ENCODE data around the gene MYD88. TPM values are rescaled to one million over a fixed set of nuclear protein-coding genes. Genes with fewer than 3 reads are reported as not detected.

MYD88 gene
- total and polyA plus RNA-seq, 4 donors, result 15.4 to 60.3 (median 44.1) TPM

GRCh38 chr3:38136777-38137614 is 1.5 kb upstream of the MYD88 start, which contains the start of gene ACAA1 (continued):
- TF ChIP-seq, protein P1, sequence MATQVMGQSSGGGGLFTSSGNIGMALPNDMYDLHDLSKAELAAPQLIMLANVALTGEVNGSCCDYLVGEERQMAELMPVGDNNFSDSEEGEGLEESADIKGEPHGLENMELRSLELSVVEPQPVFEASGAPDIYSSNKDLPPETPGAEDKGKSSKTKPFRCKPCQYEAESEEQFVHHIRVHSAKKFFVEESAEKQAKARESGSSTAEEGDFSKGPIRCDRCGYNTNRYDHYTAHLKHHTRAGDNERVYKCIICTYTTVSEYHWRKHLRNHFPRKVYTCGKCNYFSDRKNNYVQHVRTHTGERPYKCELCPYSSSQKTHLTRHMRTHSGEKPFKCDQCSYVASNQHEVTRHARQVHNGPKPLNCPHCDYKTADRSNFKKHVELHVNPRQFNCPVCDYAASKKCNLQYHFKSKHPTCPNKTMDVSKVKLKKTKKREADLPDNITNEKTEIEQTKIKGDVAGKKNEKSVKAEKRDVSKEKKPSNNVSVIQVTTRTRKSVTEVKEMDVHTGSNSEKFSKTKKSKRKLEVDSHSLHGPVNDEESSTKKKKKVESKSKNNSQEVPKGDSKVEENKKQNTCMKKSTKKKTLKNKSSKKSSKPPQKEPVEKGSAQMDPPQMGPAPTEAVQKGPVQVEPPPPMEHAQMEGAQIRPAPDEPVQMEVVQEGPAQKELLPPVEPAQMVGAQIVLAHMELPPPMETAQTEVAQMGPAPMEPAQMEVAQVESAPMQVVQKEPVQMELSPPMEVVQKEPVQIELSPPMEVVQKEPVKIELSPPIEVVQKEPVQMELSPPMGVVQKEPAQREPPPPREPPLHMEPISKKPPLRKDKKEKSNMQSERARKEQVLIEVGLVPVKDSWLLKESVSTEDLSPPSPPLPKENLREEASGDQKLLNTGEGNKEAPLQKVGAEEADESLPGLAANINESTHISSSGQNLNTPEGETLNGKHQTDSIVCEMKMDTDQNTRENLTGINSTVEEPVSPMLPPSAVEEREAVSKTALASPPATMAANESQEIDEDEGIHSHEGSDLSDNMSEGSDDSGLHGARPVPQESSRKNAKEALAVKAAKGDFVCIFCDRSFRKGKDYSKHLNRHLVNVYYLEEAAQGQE (IDR thresholded peaks at IDR 0.05), result peak; percentile 95
- TF ChIP-seq RXRA (IDR thresholded peaks at IDR 0.05) (peak; percentile 61 to 73), ATF3 (IDR thresholded peaks at IDR 0.05) (peak; percentile 48), RAD21 (IDR thresholded peaks at IDR 0.05) (peak; percentile 55 to 60), TAF1 (conservative IDR thresholded peaks at IDR 0.05) (peak; percentile 87), NR2F2 (IDR thresholded peaks at IDR 0.05) (peak; percentile 77), SP1 (IDR thresholded peaks at IDR 0.05) (peak; percentile 98), YY1 (IDR thresholded peaks at IDR 0.05) (peak; percentile 90)

DNA sequence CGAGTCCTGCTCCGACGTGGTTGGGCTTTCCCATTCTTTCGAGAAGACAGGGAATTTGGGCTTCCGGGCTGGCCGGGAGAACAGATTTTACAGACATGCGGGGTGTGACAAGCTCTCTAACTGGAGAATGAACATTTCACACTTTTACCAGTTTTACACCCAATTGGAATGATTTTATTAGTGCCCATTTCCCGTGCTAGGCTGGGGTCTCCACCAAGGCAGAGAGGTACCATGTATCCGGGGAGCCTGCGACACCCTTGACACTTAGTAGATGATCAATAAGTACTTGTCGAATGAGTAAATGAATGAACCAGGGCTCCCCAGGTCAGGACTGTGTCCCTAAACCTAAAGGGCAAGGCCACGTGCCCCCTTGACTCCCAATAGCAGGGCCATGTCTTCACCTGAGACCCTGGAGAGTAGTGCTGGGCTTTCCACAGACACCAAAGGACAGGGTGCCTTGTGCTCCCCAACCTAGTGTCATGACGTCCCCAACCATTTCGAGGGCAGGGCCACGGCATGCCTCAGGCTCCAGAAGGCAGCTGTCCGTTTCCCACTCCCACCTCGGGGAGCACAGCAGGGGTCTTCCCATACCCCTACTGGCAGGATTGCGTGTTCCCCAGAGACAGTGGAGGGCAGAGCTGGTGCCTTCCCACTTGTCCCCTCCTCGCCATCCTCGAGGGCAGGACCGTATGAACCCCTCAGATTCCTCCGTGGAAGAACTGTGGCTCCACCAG is 679 bp upstream of the MYD88 start:
- H3K4me3 ChIP-seq (ENCODE audit: low read depth in 1 of 3, low read length in 3 of 3), result peak overlapping the region; percentile 78 to 96 (median 83)
- peaks cover 0 to 23% (median 21%) of the 10 kb centered on the region in 4 donors for H3K36me3 ChIP-seq (ENCODE audit: control insufficient read depth in 4 of 4, insufficient read depth in 3 of 4, low read depth in 1 of 4, low read length in 3 of 4)
- peak overlapping the region; percentile 88 to 96 for H3K27ac ChIP-seq (ENCODE audit: low read depth in 1 of 2, low read length in 2 of 2)
- TF ChIP-seq RAD21 (IDR thresholded peaks at IDR 0.05) (no peak), GABPA (IDR thresholded peaks at IDR 0.05 in 1 of 2, conservative IDR thresholded peaks at IDR 0.05 in 1 of 2) (peak in 1 of 2 donors; percentile 40), NR2F2 (IDR thresholded peaks at IDR 0.05) (peak; percentile 28), HNF4G (IDR thresholded peaks at IDR 0.05) (no peak), RXRA (IDR thresholded peaks at IDR 0.05) (no peak), SP1 (IDR thresholded peaks at IDR 0.05) (no peak), FOXA2 (IDR thresholded peaks at IDR 0.05) (no peak), ZBTB33 (IDR thresholded peaks at IDR 0.05) (no peak), ATF3 (IDR thresholded peaks at IDR 0.05) (no peak), FOXA1 (IDR thresholded peaks at IDR 0.05) (no peak), JUND (IDR thresholded peaks at IDR 0.05) (no peak)
- TF ChIP-seq, protein P1 (IDR thresholded peaks at IDR 0.05), result no peak
- TF ChIP-seq, protein P2, sequence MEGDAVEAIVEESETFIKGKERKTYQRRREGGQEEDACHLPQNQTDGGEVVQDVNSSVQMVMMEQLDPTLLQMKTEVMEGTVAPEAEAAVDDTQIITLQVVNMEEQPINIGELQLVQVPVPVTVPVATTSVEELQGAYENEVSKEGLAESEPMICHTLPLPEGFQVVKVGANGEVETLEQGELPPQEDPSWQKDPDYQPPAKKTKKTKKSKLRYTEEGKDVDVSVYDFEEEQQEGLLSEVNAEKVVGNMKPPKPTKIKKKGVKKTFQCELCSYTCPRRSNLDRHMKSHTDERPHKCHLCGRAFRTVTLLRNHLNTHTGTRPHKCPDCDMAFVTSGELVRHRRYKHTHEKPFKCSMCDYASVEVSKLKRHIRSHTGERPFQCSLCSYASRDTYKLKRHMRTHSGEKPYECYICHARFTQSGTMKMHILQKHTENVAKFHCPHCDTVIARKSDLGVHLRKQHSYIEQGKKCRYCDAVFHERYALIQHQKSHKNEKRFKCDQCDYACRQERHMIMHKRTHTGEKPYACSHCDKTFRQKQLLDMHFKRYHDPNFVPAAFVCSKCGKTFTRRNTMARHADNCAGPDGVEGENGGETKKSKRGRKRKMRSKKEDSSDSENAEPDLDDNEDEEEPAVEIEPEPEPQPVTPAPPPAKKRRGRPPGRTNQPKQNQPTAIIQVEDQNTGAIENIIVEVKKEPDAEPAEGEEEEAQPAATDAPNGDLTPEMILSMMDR (IDR thresholded peaks at IDR 0.05; ENCODE audit: low read depth, low read length, missing input control), result no peak
- DNase-seq (ENCODE audit: low spot score), result no peak
- H3K4me1 ChIP-seq (ENCODE audit: control insufficient read depth in 4 of 4, insufficient read depth in 4 of 4, low read length in 3 of 4), result peaks cover 9 to 55% (median 44%) of the 10 kb centered on the region in 4 donors
- WGBS, result 10% methylated on average over 22 of the region's 22 CpGs
- H3K27me3 ChIP-seq (ENCODE audit: control insufficient read depth in 4 of 4, insufficient read depth in 4 of 4, low read length in 3 of 4), result no peaks in the 10 kb centered on the region
- H3K9ac ChIP-seq (ENCODE audit: low read depth in 1 of 2, low read length in 2 of 2), result peak overlapping the region; percentile 76 to 92
- no peaks in the 10 kb centered on the region for H3K9me3 ChIP-seq (ENCODE audit: control insufficient read depth in 4 of 4, low read length in 3 of 4)

All from liver (tissue), 9 donors.